ENCODE data around the gene MLEC. TPM values are rescaled to one million over a fixed set of nuclear protein-coding genes. Genes with fewer than 3 reads are reported as not detected.

Gene MLEC, protein sequence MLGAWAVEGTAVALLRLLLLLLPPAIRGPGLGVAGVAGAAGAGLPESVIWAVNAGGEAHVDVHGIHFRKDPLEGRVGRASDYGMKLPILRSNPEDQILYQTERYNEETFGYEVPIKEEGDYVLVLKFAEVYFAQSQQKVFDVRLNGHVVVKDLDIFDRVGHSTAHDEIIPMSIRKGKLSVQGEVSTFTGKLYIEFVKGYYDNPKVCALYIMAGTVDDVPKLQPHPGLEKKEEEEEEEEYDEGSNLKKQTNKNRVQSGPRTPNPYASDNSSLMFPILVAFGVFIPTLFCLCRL
- 80.8 and 88.3 TPM in 2 replicates for total RNA-seq (2014; rRNA removed; shearing (Covaris generic); ENCODE audit: low replicate concordance)

DNA sequence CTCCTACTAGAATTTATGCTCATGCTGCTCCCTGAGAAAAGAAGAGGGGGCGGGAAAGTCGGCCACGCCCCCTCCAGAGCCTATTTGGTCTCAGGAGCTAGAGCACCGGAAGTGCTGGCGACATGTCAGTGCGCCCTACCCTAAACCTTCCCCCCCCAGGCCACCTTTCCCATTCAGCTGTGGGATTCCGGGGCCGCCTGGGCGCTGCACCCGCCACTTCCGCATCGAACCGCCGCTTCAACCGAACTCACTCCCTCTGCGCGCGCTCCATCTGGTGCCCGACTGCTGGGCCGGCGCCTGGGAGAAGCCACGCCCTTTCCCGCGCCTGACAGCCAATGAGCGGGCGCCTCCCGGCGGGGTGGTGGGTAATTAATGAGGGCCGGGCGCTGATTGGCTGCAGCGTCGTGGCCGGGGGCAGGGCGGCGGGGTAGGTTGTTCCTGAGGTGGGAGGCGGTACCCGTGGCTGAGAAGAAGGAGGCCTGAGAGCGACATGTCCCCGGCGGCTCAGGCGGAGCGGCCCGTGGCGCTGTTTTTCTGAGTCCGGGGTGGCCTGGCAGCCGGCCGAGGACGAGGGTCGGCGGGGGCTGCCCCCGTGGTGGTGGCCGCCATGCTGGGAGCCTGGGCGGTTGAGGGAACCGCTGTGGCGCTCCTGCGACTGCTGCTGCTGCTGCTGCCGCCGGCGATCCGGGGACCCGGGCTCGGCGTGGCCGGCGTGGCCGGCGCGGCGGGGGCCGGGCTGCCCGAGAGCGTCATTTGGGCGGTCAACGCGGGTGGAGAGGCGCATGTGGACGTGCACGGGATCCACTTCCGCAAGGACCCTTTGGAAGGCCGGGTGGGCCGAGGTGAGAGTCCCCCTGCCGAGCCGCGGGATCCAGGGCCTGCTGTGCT lies at the start of gene MLEC:
Gene MLEC, plus strand, starts transcription at position 460 of the 888 bp plus-strand sequence. Its CDS starts 148 bp downstream, at position 608.
- peak; percentile 99 for DNase-seq
- H3K4me1 ChIP-seq (ENCODE audit: low read length): peaks cover 48% of the 10 kb centered on the region
- H3K4me3 ChIP-seq (ENCODE audit: low read length): peak within 1 kb of the TSS; percentile 89
- H3K4me2 ChIP-seq (ENCODE audit: low read depth, low read length, poor library complexity, severe bottlenecking): peak within 1 kb of the TSS; percentile 97
- peaks cover 13% of the 10 kb centered on the region; the same call in 1 of the 2 replicates for H3K36me3 ChIP-seq (ENCODE audit: insufficient read depth, low read length)
- peaks cover 50% of the 10 kb centered on the region for H3K79me2 ChIP-seq (ENCODE audit: low read length)
- H3K9me2 ChIP-seq (replicated peaks; ENCODE audit: insufficient read depth, low read length): no peaks in the 10 kb centered on the region
- no peaks in the 10 kb centered on the region for H3K27me3 ChIP-seq (ENCODE audit: low read length)
- H3K9me3 ChIP-seq (ENCODE audit: low read length): no peaks in the 10 kb centered on the region
- peak within 1 kb of the TSS; percentile 91 for H3K9ac ChIP-seq (ENCODE audit: low read length)
- H4K20me1 ChIP-seq (ENCODE audit: insufficient read depth, low read depth, low read length): peaks cover 33% of the 10 kb centered on the region
- peak within 1 kb of the TSS; percentile 84; the same call in 1 of the 2 replicates for H2AFZ ChIP-seq (ENCODE audit: low read length)
- H3K27ac ChIP-seq (ENCODE audit: low read length): peak within 1 kb of the TSS; percentile 88

DNA sequence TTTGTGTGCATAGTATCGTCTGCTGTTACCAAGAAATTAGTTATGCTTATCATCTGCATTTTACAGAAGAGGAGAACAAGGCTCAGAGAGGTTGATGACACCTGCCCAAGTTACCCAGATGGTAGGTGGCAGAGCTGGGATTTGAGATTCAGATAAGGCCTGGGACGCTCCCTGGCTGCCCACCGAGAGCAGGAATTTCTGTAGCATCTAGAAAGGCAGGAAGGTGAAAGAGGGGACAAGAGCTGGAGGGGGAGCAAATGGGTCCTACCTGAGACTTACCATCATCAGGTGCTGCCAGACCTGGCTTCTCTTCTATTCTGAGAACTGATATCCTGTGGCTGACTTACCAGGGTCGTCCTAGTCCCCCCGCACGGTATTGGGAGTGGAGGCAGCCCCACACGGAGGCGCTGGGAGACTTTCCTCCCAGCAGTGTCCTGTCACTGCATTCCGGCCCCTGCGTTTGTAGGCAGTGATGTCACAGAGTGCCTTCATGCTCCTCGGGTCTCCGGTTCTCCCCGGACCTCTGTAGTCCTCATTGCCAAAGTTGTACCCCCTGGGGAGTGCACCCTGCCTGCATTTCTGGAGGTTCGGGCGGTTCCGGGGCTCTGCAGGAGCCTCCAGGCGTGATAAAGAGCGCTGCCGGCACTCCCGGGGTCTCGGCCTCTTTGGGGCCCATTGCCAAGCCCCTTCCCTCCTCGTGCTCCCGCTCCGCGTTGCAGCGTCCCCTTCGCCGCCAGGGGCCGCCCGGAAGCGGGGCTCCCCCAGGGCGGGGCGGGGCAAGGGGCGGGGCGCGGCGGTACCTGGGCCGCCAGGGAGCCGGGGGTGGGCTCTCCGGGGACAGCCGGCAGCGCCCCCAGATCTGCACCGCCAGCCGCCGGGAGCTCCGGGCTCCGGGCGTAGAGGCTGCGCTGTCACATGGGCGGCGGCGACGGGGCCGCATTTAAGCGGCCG lies 46.9 kb upstream of the MLEC start, which contains the start of gene CABP1:
Gene CABP1, plus strand, starts transcription at position 856 of the 951 bp plus-strand sequence. Its CDS starts 60 bp downstream, at position 916.
- Histone ChIP-seq H3K27me3 (ENCODE audit: low read length) (no peaks in the 10 kb centered on the region), H4K20me1 (ENCODE audit: insufficient read depth, low read depth, low read length) (peaks cover 5% of the 10 kb centered on the region; the same call in 1 of the 2 replicates), H3K4me3 (ENCODE audit: low read length) (peak within 1 kb of the TSS; percentile 58; the same call in 1 of the 2 replicates), H3K9ac (ENCODE audit: low read length) (peak within 1 kb of the TSS; percentile 48), H3K4me2 (ENCODE audit: low read depth, low read length, poor library complexity, severe bottlenecking) (peak within 1 kb of the TSS; percentile 79), H2AFZ (ENCODE audit: low read length) (peak within 1 kb of the TSS; percentile 92; the same call in 1 of the 2 replicates), H3K4me1 (ENCODE audit: low read length) (peaks cover 17% of the 10 kb centered on the region), H3K79me2 (ENCODE audit: low read length) (no peaks in the 10 kb centered on the region), H3K9me2 (replicated peaks; ENCODE audit: insufficient read depth, low read length) (no peaks in the 10 kb centered on the region), H3K27ac (ENCODE audit: low read length) (no peak within 1 kb of the TSS), H3K36me3 (ENCODE audit: insufficient read depth, low read length) (no peaks in the 10 kb centered on the region), H3K9me3 (ENCODE audit: low read length) (no peaks in the 10 kb centered on the region)
- DNase-seq: peak; percentile 83

DNA sequence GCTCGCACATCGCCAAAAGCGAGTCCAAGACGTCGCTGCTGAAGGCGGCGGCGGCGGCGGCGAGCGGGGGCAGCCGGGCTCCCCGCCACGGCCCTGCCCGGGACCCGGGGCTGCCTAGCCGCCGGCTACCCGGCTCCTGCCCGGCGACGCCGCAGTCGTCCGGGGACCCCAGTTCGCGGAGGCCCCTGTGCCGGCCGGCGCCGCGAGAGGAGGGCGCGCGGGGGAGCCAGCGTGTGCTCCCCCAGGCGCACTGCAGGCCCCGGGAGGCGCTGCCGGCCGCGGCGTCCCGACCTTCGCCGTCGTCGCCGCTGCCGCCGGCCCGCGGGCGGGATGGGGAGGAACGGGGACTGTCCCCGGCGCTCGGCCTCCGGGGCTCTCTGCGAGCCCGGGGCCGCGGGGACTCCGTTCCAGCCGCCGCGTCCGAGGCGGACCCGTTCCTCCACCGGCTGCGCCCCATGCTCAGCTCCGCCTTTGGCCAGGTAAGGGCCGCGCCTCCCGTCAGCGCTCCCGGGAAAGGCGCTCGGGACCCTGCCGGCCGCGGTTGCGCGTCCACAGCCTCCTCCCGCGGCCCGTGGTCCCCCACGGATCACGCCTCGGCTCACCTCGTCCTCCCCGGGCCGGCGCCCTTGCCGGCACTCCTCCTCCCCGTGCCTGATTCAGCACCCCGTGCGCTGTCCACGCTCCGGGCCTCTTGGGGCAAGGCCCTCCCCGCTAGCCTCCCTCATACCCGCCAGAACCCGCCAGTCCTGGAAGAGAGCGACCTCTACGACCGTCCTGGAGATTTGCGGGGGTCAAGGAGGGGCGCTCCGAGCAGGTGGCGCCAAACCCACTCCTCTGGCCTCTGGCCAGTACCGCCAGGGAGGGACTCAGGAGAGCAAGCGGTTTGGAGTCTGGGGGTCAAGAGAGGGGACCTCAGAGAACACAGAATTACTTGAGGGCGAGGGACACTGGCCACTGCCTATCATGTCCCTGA lies 45.8 kb upstream of the MLEC start:
- peak overlapping the region; percentile 53; the same call in 1 of the 2 replicates for H3K4me3 ChIP-seq (ENCODE audit: low read length)
- no peak overlapping the region for H3K27ac ChIP-seq (ENCODE audit: low read length)
- no peaks in the 10 kb centered on the region for H3K9me3 ChIP-seq (ENCODE audit: low read length)
- no peaks in the 10 kb centered on the region for H3K27me3 ChIP-seq (ENCODE audit: low read length)
- H3K79me2 ChIP-seq (ENCODE audit: low read length): no peaks in the 10 kb centered on the region
- no peaks in the 10 kb centered on the region for H3K36me3 ChIP-seq (ENCODE audit: insufficient read depth, low read length)
- H3K9me2 ChIP-seq (replicated peaks; ENCODE audit: insufficient read depth, low read length): no peaks in the 10 kb centered on the region
- 0 out of 2 replicates have a peak overlapping the region, but pooled peaks have one; percentile 4 for H3K9ac ChIP-seq (ENCODE audit: low read length)
- H2AFZ ChIP-seq (ENCODE audit: low read length): no peak overlapping the region
- peak; percentile 67 for DNase-seq
- peaks cover 17% of the 10 kb centered on the region for H3K4me1 ChIP-seq (ENCODE audit: low read length)
- H3K4me2 ChIP-seq (ENCODE audit: low read depth, low read length, poor library complexity, severe bottlenecking): peak overlapping the region; percentile 61
- peaks cover 5% of the 10 kb centered on the region; the same call in 1 of the 2 replicates for H4K20me1 ChIP-seq (ENCODE audit: insufficient read depth, low read depth, low read length)

DNA sequence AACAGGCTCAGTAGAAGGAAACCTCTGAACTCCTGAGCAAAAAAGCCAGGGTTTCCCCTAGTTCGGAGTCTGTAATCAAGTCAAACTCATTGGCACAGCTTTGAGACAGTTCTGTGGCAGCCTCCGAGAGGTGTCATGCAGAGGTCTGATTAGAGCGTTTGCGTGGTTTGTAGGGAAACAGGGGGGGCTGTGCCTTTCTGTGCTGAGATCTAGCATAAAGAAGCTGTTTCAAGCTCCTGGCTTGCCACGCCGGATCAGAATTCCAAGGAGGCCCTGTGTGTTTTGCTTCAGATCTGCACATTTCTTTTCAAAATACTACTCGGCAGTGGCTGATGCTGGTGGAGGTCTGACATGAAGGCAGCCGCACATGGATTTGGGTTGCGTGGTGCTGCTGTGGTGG lies 44.8 kb upstream of the MLEC start:
- peaks cover 5% of the 10 kb centered on the region; the same call in 1 of the 2 replicates for H4K20me1 ChIP-seq (ENCODE audit: insufficient read depth, low read depth, low read length)
- no peak overlapping the region for H3K4me2 ChIP-seq (ENCODE audit: low read depth, low read length, poor library complexity, severe bottlenecking)
- H3K9me2 ChIP-seq (replicated peaks; ENCODE audit: insufficient read depth, low read length): no peaks in the 10 kb centered on the region
- no peak overlapping the region for H3K27ac ChIP-seq (ENCODE audit: low read length)
- H3K4me1 ChIP-seq (ENCODE audit: low read length): peaks cover 19% of the 10 kb centered on the region
- no peaks in the 10 kb centered on the region for H3K27me3 ChIP-seq (ENCODE audit: low read length)
- H3K36me3 ChIP-seq (ENCODE audit: insufficient read depth, low read length): no peaks in the 10 kb centered on the region
- no peak for DNase-seq
- H3K79me2 ChIP-seq (ENCODE audit: low read length): no peaks in the 10 kb centered on the region
- H3K4me3 ChIP-seq (ENCODE audit: low read length): no peak overlapping the region
- H2AFZ ChIP-seq (ENCODE audit: low read length): no peak overlapping the region
- H3K9ac ChIP-seq (ENCODE audit: low read length): no peak overlapping the region
- no peaks in the 10 kb centered on the region for H3K9me3 ChIP-seq (ENCODE audit: low read length)

- no peak overlapping the region for H3K9ac ChIP-seq (ENCODE audit: low read length)
- no peak for DNase-seq
- H4K20me1 ChIP-seq (ENCODE audit: insufficient read depth, low read depth, low read length): peaks cover 5% of the 10 kb centered on the region; the same call in 1 of the 2 replicates
- no peak overlapping the region for H3K27ac ChIP-seq (ENCODE audit: low read length)
- H2AFZ ChIP-seq (ENCODE audit: low read length): no peak overlapping the region
- H3K27me3 ChIP-seq (ENCODE audit: low read length): no peaks in the 10 kb centered on the region
- H3K9me3 ChIP-seq (ENCODE audit: low read length): no peaks in the 10 kb centered on the region
- no peak overlapping the region for H3K4me3 ChIP-seq (ENCODE audit: low read length)
- H3K4me1 ChIP-seq (ENCODE audit: low read length): peaks cover 21% of the 10 kb centered on the region
- H3K79me2 ChIP-seq (ENCODE audit: low read length): no peaks in the 10 kb centered on the region
- no peaks in the 10 kb centered on the region for H3K36me3 ChIP-seq (ENCODE audit: insufficient read depth, low read length)
- no peak overlapping the region for H3K4me2 ChIP-seq (ENCODE audit: low read depth, low read length, poor library complexity, severe bottlenecking)
- H3K9me2 ChIP-seq (replicated peaks; ENCODE audit: insufficient read depth, low read length): no peaks in the 10 kb centered on the region
These were observed 44.1 kb upstream of the MLEC start for GRCh38 chr12:120642826-120643225.

DNA sequence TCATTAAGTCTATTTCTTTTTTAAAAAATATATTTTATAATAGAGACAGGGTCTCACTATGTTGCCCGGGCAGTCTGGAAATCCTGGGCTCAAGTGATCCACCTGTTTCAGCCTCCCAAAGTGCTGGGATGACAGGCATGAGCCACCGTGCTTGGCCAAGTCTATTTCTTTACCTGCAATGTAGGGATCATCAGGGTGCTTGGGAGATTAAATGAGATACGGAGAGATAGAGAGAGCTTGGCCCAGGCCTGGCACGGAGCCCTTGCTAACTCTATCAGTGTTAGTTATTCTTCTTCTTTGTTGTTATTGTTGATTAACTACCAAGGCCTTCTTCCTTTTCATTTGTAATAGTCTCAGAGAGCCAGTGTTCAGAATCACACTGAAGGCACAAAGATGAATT lies 43.4 kb upstream of the MLEC start:
- H3K9me2 ChIP-seq (replicated peaks; ENCODE audit: insufficient read depth, low read length): no peaks in the 10 kb centered on the region
- peaks cover 5% of the 10 kb centered on the region; the same call in 1 of the 2 replicates for H4K20me1 ChIP-seq (ENCODE audit: insufficient read depth, low read depth, low read length)
- no peak overlapping the region for H3K4me3 ChIP-seq (ENCODE audit: low read length)
- H3K79me2 ChIP-seq (ENCODE audit: low read length): no peaks in the 10 kb centered on the region
- no peaks in the 10 kb centered on the region for H3K27me3 ChIP-seq (ENCODE audit: low read length)
- no peak overlapping the region for H3K4me2 ChIP-seq (ENCODE audit: low read depth, low read length, poor library complexity, severe bottlenecking)
- H3K27ac ChIP-seq (ENCODE audit: low read length): no peak overlapping the region
- DNase-seq: no peak
- no peaks in the 10 kb centered on the region for H3K36me3 ChIP-seq (ENCODE audit: insufficient read depth, low read length)
- H3K9ac ChIP-seq (ENCODE audit: low read length): no peak overlapping the region
- H3K4me1 ChIP-seq (ENCODE audit: low read length): peaks cover 21% of the 10 kb centered on the region
- no peak overlapping the region for H2AFZ ChIP-seq (ENCODE audit: low read length)
- H3K9me3 ChIP-seq (ENCODE audit: low read length): no peaks in the 10 kb centered on the region

DNA sequence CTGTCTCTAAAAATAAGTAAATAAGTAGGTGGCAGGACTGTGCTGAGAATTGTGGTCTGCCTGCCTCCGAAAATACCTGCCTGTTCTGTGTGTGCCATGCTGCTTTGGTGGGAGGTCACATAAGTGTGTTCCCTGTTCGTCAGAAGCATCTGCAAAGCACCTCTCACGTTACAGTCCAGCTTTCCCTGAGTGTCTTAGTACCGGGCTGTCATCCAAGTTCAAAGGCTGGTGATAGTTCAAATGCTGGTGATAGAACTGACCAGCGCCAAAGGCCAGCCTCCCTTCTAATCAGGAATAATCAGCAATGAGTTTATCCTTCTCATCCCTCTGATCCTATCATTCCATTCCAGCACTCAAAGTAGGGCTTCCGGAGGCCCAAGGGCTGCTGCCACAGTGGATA lies 40.9 kb upstream of the MLEC start:
- no peak overlapping the region for H3K4me2 ChIP-seq (ENCODE audit: low read depth, low read length, poor library complexity, severe bottlenecking)
- peaks cover 5% of the 10 kb centered on the region; the same call in 1 of the 2 replicates for H4K20me1 ChIP-seq (ENCODE audit: insufficient read depth, low read depth, low read length)
- no peaks in the 10 kb centered on the region for H3K36me3 ChIP-seq (ENCODE audit: insufficient read depth, low read length)
- no peaks in the 10 kb centered on the region for H3K9me3 ChIP-seq (ENCODE audit: low read length)
- H2AFZ ChIP-seq (ENCODE audit: low read length): no peak overlapping the region
- no peaks in the 10 kb centered on the region for H3K9me2 ChIP-seq (replicated peaks; ENCODE audit: insufficient read depth, low read length)
- no peaks in the 10 kb centered on the region for H3K79me2 ChIP-seq (ENCODE audit: low read length)
- H3K4me3 ChIP-seq (ENCODE audit: low read length): no peak overlapping the region
- no peak overlapping the region for H3K9ac ChIP-seq (ENCODE audit: low read length)
- no peaks in the 10 kb centered on the region for H3K27me3 ChIP-seq (ENCODE audit: low read length)
- H3K27ac ChIP-seq (ENCODE audit: low read length): no peak overlapping the region
- DNase-seq: no peak
- H3K4me1 ChIP-seq (ENCODE audit: low read length): peaks cover 22% of the 10 kb centered on the region

All from Karpas-422 (cell line).